ENCODE data around the gene MRPS18B. TPM values are rescaled to one million over a fixed set of nuclear protein-coding genes. Genes with fewer than 3 reads are reported as not detected.
A peak's percentile ranks its signal among the peaks of the same experiment; 100 is the strongest.

MRPS18B gene
- polyA plus RNA-seq, 3 donors, result 18.8 to 52.4 (median 45.2) TPM

DNA sequence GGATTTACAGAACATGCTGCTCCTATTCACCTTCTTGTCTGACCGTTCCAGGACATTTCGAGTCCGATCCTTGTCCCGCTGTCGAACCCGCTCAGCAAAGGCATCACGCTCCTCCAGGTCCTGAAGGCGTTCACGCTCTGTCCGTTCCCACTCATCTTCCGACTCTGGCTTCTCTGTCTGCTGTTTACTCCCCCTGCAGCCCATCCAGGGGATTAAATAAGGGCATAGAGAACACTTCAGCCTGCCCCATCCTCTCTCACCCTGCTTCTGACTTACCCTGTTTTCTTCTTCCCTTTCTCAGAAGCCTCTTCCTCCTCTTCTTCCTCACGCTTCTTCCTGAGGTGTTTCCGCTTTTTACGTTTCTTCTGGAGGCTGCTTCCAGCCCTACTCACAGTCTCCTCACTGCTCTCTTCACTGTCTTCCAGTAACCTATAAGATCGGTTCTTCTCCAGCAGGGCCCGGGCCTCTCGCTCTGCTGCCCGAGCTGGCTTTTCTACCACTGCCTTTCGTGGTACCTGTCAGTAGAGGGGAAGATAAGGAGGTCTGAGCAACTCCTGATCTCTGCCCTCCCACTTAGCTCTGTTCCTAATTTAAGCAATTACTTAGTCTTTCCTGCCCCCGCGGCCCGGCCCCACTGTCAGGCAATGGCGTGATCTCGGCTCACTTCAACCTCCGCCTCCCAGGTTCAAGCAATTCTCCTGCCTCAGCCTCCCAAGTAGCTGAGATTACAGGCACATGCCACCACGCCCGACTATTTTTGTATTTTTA, 53.3 kb downstream of the MRPS18B start:
- H3K4me3 ChIP-seq (replicated peaks in 1 of 3; ENCODE audit: low read depth in 2 of 3, low read length in 3 of 3), result no peak overlapping the region
- TF ChIP-seq, protein P1, sequence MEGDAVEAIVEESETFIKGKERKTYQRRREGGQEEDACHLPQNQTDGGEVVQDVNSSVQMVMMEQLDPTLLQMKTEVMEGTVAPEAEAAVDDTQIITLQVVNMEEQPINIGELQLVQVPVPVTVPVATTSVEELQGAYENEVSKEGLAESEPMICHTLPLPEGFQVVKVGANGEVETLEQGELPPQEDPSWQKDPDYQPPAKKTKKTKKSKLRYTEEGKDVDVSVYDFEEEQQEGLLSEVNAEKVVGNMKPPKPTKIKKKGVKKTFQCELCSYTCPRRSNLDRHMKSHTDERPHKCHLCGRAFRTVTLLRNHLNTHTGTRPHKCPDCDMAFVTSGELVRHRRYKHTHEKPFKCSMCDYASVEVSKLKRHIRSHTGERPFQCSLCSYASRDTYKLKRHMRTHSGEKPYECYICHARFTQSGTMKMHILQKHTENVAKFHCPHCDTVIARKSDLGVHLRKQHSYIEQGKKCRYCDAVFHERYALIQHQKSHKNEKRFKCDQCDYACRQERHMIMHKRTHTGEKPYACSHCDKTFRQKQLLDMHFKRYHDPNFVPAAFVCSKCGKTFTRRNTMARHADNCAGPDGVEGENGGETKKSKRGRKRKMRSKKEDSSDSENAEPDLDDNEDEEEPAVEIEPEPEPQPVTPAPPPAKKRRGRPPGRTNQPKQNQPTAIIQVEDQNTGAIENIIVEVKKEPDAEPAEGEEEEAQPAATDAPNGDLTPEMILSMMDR (IDR thresholded peaks at IDR 0.05), result no peak
- Mint-ChIP-seq H3K36me3 (peaks cover 40 to 56% of the 10 kb centered on the region in 2 donors), H3K4me3 (no peak overlapping the region), H3K27ac (peak overlapping the region in 3 of 7 donors; percentile 31 to 66 (median 47)), H3K9me3 (peaks cover 0 to 2% (median 0%) of the 10 kb centered on the region in 7 donors), H3K4me1 (peaks cover 30% of the 10 kb centered on the region), H3K27me3 (ENCODE audit: low read depth in 3 of 3) (no peaks in the 10 kb centered on the region)
- H3K36me3 ChIP-seq (replicated peaks in 1 of 2; ENCODE audit: control insufficient read depth in 1 of 2, insufficient read depth in 2 of 2, low read length in 2 of 2), result peaks cover 31 to 50% of the 10 kb centered on the region in 2 donors
- no peak overlapping the region for H2AFZ ChIP-seq (ENCODE audit: insufficient read depth, low read depth, low read length, poor library complexity, severe bottlenecking)
- peaks cover 25% of the 10 kb centered on the region for H3K79me2 ChIP-seq (ENCODE audit: insufficient read depth, low read length)
- H3K27me3 ChIP-seq (ENCODE audit: control insufficient read depth in 2 of 2, insufficient read depth in 2 of 2, low read length in 2 of 2), result no peaks in the 10 kb centered on the region
- H3K9ac ChIP-seq (ENCODE audit: insufficient read depth, low read length, poor library complexity, severe bottlenecking), result no peak overlapping the region
- H4K20me1 ChIP-seq (ENCODE audit: insufficient read depth, low read length), result peaks cover 27% of the 10 kb centered on the region
- no peak overlapping the region for H3K4me2 ChIP-seq (replicated peaks; ENCODE audit: extremely low read depth, low read length, poor library complexity, severe bottlenecking)
- no peak for DNase-seq
- 91% methylated on average over 17 of the region's 27 CpGs for WGBS (ENCODE audit: insufficient coverage)
- H3K27ac ChIP-seq (ENCODE audit: low read depth in 1 of 2, low read length in 2 of 2), result no peak overlapping the region
- H3K9me3 ChIP-seq (replicated peaks in 1 of 2; ENCODE audit: control insufficient read depth in 1 of 2, insufficient read depth in 1 of 2, low read length in 2 of 2), result no peaks in the 10 kb centered on the region
- H3K4me1 ChIP-seq (ENCODE audit: control insufficient read depth in 1 of 2, insufficient read depth in 2 of 2, low read length in 2 of 2), result peaks cover 11 to 23% of the 10 kb centered on the region in 2 donors
- intact Hi-C loops (cut with micrococcal nuclease), result loop anchor here in 1 of 2 donors (5.0 kb wide), 1 partner anchor 189 kb away; no protein-coding TSS in a partner anchor

DNA sequence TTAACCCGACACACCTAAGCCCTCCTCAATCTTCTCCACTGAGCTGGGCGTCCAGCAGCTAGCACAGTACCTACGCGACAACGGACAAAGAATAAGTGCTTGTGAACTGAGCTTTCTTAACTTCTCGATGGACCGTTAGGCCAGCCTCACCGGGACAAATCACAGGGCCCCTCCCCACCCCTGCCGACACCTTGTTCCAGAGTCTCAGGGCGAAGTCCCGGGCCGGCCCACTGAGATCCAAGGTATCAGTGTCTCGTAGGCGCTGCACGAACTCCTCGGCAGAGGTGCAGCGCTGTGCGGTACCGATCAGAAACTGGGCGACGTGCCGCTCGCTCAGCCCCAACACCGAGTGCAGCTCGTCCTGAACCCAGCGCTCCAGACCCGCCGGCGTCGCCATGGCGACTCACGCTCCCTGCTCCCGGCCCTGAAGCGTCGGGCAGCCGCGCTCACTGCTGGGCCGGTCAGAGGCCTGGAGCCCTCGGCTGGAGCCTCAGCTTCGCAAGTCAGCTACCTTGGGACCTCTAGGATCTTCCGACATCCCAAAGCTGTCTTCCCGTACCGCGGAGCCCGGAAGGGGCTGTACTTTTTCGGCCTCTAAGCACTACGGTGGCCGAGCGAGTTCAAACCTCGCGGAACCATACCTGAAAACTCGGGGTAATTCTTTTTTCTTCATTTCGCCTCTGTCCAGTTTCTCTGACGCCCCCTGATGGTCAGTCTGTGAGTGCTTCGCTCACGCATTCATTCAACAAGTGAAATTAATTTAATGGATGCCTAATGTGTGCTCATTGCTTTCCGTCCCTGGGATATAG, 55.0 kb downstream of the MRPS18B start, which contains the start of gene DHX16:
DHX16 (minus strand) TSS at position 562 of the 809 bp plus-strand sequence; CDS start at position 397, 165 bp downstream.
- Histone ChIP-seq H3K4me2 (replicated peaks; ENCODE audit: extremely low read depth, low read length, poor library complexity, severe bottlenecking) (peak within 1 kb of the TSS; percentile 93), H4K20me1 (ENCODE audit: insufficient read depth, low read length) (peaks cover 44% of the 10 kb centered on the region), H3K27ac (ENCODE audit: low read depth in 1 of 2, low read length in 2 of 2) (peak within 1 kb of the TSS in 1 of 2 donors; percentile 74), H3K27me3 (ENCODE audit: control insufficient read depth in 2 of 2, insufficient read depth in 2 of 2, low read length in 2 of 2) (no peaks in the 10 kb centered on the region), H3K9me3 (replicated peaks in 1 of 2; ENCODE audit: control insufficient read depth in 1 of 2, insufficient read depth in 1 of 2, low read length in 2 of 2) (no peaks in the 10 kb centered on the region), H3K4me3 (replicated peaks in 1 of 3; ENCODE audit: low read depth in 2 of 3, low read length in 3 of 3) (peak within 1 kb of the TSS; percentile 70 to 97 (median 96)), H2AFZ (ENCODE audit: insufficient read depth, low read depth, low read length, poor library complexity, severe bottlenecking) (peak within 1 kb of the TSS; percentile 92), H3K36me3 (replicated peaks in 1 of 2; ENCODE audit: control insufficient read depth in 1 of 2, insufficient read depth in 2 of 2, low read length in 2 of 2) (peaks cover 41 to 50% of the 10 kb centered on the region in 2 donors), H3K9ac (ENCODE audit: insufficient read depth, low read length, poor library complexity, severe bottlenecking) (peak within 1 kb of the TSS; percentile 78), H3K79me2 (ENCODE audit: insufficient read depth, low read length) (peaks cover 33% of the 10 kb centered on the region), H3K4me1 (ENCODE audit: control insufficient read depth in 1 of 2, insufficient read depth in 2 of 2, low read length in 2 of 2) (peaks cover 11 to 23% of the 10 kb centered on the region in 2 donors)
- Mint-ChIP-seq H3K4me3 (peak within 1 kb of the TSS; percentile 91 to 95), H3K27ac (peak within 1 kb of the TSS; percentile 63 to 87 (median 77)), H3K4me1 (peaks cover 33% of the 10 kb centered on the region), H3K27me3 (ENCODE audit: low read depth in 3 of 3) (no peaks in the 10 kb centered on the region), H3K36me3 (peaks cover 43 to 56% of the 10 kb centered on the region in 2 donors), H3K9me3 (peaks cover 0 to 2% (median 0%) of the 10 kb centered on the region in 7 donors)
- WGBS (ENCODE audit: insufficient coverage), result 0% methylated on average over 51 of the region's 57 CpGs
- TF ChIP-seq, protein P1 (IDR thresholded peaks at IDR 0.05), result peak; percentile 75
- DNase-seq, result peak; percentile 93 to 94 (median 94)
- intact Hi-C loops (cut with micrococcal nuclease), result loop anchor here (2.0 to 5.0 kb wide), 3 partner anchors 56 to 190 kb away; partner anchors contain the start of genes MRPS18B (in 1 of the 2) and PPP1R10 (in 1 of the 2)
